Measurements from ENCODE around the gene ROPN1. TPM values are rescaled to one million over a fixed set of nuclear protein-coding genes. Genes with fewer than 3 reads are reported as not detected.
"Not testable (repeated sequence)": the region's sequence is repeated elsewhere in the genome, so short reads cannot be mapped to it uniquely, and the experiment has no call there.

The ROPN1 gene
- total and polyA plus RNA-seq, 2 of the 4 experiments (the other 2 are of a cell fraction): 0.03 to 0.18 TPM

- intact Hi-C loops (cut with micrococcal nuclease); H2BK15ac ChIP-seq (ENCODE audit: low read depth, low read length); H3K14ac ChIP-seq (replicated peaks; ENCODE audit: low read depth, low read length); H2BK120ac ChIP-seq (ENCODE audit: low read depth, low read length); ATAC-seq (ENCODE audit: low read depth); H4K91ac ChIP-seq (ENCODE audit: insufficient read depth, low read depth, low read length); H3K27ac ChIP-seq (ENCODE audit: insufficient read depth, low read length); H2BK5ac ChIP-seq (ENCODE audit: low read depth, low read length, poor library complexity, severe bottlenecking); H3K4ac ChIP-seq (ENCODE audit: low read depth, low read length); H3K9me1 ChIP-seq (ENCODE audit: insufficient read depth, low read length); H4K5ac ChIP-seq (ENCODE audit: low read depth, low read length); BruUV-seq (replicated peaks); CTCF ChIA-PET; H3K18ac ChIP-seq (ENCODE audit: low read depth, low read length); H4K20me1 ChIP-seq (ENCODE audit: insufficient read depth, low read length); in situ Hi-C loops (cut with MboI; ENCODE audit: low sequenced_read_pairs); H3K27me3 ChIP-seq (ENCODE audit: control insufficient read depth, insufficient read depth, low read length); POLR2A ChIA-PET (ENCODE audit: unreplicated experiment); H2AK5ac ChIP-seq (ENCODE audit: low read depth, low read length); H2AK9ac ChIP-seq (replicated peaks; ENCODE audit: low read depth, low read length, poor library complexity); DNase-seq; H4K8ac ChIP-seq (ENCODE audit: low read depth in 2 of 2, low read length in 2 of 2); H3K9me3 ChIP-seq (ENCODE audit: control insufficient read depth, insufficient read depth, low read length); H3K56ac ChIP-seq (ENCODE audit: extremely low read depth, insufficient read depth, low read length); H3K4me2 ChIP-seq (ENCODE audit: low read depth, low read length); H3K79me1 ChIP-seq (ENCODE audit: low read depth in 1 of 2, low read length in 2 of 2); H3K36me3 ChIP-seq (ENCODE audit: control insufficient read depth, insufficient read depth, low read length); H3K23ac ChIP-seq (ENCODE audit: low read depth, low read length); H2AFZ ChIP-seq (replicated peaks; ENCODE audit: low read length, poor library complexity); H3K4me3 ChIP-seq (ENCODE audit: insufficient read depth, low read depth, low read length); H3K9ac ChIP-seq (ENCODE audit: low read depth, low read length); H3K4me1 ChIP-seq (ENCODE audit: control insufficient read depth, insufficient read depth, low read length); H2BK20ac ChIP-seq (ENCODE audit: low read depth, low read length); dilution Hi-C loops (cut with HindIII; ENCODE audit: low sequenced_read_pairs, unreplicated experiment): not testable (repeated sequence)
- 100% methylated on average over 1 of the region's 1 CpG; no CpG with 5 or more reads in 1 of the 2 experiments for WGBS, 2 experiments (ENCODE audit: extremely low coverage in 2 of 2, insufficient read length in 1 of 2)
Observed at GRCh38 chr3:123964793-123965192, 27.1 kb downstream of the ROPN1 start.

Measured in IMR-90 (cell line).